Measurements from ENCODE around the gene CTBP2.

GRCh38 chr10:125010362-125010761 is 150.0 kb downstream of the CTBP2 start:
- TF ChIP-seq CTCF (IDR thresholded peaks at IDR 0.05) (no peak), POLR2AphosphoS5 (IDR thresholded peaks at IDR 0.05) (no peak), POLR2A (IDR thresholded peaks at IDR 0.05) (no peak)

Data from breast epithelium (tissue), 3 donors.